D721Med (cell line): Measurements from ENCODE around the gene ABCA7.

Experiments
- DNase-seq: peaks from one replicate; pipeline ENCODE4 v3.0.0; 2011; ENCODE audit warnings: low spot score; ENCODE audit not compliant: insufficient read length
- FAIRE-seq: peaks from 2 replicates; lab custom pipeline; 2011; peaks lifted over from hg19 to GRCh38; lab: Jason Lieb, UNC
- CTCF ChIP-seq: IDR thresholded peaks from 2 replicates; pipeline ENCODE4 v1.5.1; 2012; ENCODE audit warnings: mild to moderate bottlenecking, control low read depth; ENCODE audit not compliant: insufficient read depth; ENCODE audit errors: missing control alignments

The ABCA7 gene

GRCh38 chr19:1055886-1056620 lies 16.1 kb downstream of the ABCA7 start:
- DNase-seq: no peak
- no peak for FAIRE-seq
- no peak for TF ChIP-seq CTCF

DNA sequence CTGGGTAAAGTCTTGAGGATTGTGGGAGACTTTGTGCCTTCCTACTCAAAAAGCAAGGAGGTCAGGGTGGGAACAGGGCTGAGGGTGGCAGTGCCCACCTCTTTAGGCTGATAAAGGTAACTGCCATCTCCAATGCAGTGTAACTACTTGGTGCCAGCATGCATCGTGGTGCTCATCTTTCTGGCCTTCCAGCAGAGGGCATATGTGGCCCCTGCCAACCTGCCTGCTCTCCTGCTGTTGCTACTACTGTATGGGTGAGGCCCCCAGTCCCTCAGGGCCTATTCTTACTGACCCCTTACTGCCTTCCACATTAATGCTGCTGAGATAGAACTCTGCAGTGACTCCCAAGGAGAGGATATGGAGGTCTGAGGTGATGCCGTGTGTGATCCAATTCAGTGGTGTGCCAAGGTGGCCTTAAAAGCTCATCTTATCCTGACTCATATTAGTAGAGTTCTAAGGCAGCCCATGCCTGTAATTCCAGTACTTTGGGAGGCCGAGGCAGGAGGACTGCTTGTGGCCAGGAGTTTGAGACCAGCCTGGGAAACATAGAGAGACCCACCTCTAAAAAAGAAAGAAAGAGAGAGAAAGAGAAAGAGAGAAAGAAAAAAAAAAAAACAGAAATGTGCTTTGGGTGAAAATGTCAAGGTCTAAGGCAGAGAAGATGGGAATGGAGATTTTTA lies 17.4 kb downstream of the ABCA7 start:
- no peak for FAIRE-seq
- DNase-seq: peak; percentile 68

GRCh38 chr19:1058112-1058511 lies 18.2 kb downstream of the ABCA7 start:
- FAIRE-seq (no peak), DNase-seq (no peak)
- TF ChIP-seq CTCF: no peak

More for the DNA sequence above, 17.4 kb downstream of the ABCA7 start:
- TF ChIP-seq CTCF: no peak

DNA sequence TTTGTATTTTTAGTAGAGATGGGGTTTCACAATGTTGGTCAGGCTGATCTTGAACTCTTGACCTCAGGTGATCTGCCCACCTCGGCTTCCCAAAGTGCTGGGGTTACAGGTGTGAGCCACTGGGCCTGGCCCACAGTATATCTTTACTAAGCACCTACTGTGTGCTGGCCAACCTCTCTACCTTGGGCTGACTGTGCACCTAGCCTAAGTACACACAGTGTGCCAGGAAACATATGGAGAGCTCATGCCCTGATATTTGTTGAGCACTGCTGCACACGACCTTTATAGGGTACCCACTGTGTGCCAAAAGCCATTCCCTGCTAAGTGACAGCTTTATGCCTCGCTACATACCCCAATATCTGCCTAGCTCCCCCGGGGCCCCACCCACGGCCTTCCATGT lies 20.8 kb downstream of the ABCA7 start:
- no peak for FAIRE-seq
- TF ChIP-seq CTCF: no peak
- DNase-seq: no peak

- no peak for TF ChIP-seq CTCF
- FAIRE-seq: no peak
- no peak for DNase-seq
Observed at GRCh38 chr19:1061987-1062386, 22.1 kb downstream of the ABCA7 start.

DNA sequence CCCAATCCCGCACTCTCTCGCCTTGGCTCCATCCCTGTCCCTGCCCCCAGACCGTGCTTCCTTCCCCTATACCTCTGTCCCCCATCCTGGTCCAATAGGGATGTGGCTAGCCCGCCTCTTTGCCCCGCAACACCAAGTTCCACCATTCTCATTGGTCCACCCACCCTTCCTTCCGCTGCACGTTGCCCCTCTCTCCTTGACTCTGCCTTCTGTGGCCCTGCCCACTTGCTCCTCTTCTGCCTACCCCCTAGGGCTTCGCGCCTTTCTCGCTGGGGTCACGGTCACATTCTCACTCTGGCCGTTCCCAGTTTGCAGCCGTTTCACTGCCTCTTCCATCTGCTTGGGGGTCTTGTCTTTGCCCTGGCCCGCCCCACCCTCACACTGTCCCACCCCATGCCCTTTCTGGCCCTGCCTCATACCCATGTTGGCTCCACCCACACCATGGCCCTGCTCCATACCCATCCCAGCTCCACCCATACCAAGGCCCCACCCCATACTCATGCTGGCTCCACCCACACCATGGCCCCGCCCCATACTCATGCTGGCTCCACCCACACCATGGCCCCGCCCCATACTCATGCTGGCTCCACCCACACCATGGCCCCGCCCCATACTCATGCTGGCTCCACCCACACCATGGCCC lies 22.6 kb downstream of the ABCA7 start:
- FAIRE-seq (no peak), DNase-seq (no peak)
- no peak for TF ChIP-seq CTCF
